Activated CD4-positive, alpha-beta T cell treated with anti-CD3 and anti-CD28 coated beads, Interleukin-2, amount 10 ng/mL, durations not matched to agents 24 days and 14 days (primary cell): ENCODE data around the gene FAM131C. TPM values are rescaled to one million over a fixed set of nuclear protein-coding genes. Genes with fewer than 3 reads are reported as not detected.
"Not testable (repeated sequence)": the region's sequence is repeated elsewhere in the genome, so short reads cannot be mapped to it uniquely, and the experiment has no call there.

ENCODE experiments used
- DNase-seq: peaks from one replicate; pipeline ENCODE4 v3.0.0; 2022
- H3K27ac Mint-ChIP-seq: one replicate; pipeline ENCODE4 v1.8.0; 2022; ENCODE audit warnings: mild to moderate bottlenecking, mixed read lengths
- H3K27me3 Mint-ChIP-seq: one replicate; pipeline ENCODE4 v1.8.0; 2022; ENCODE audit warnings: mixed read lengths
- H3K36me3 Mint-ChIP-seq: one replicate; pipeline ENCODE4 v1.8.0; 2022; ENCODE audit warnings: low read depth, mild to moderate bottlenecking, mixed read lengths
- H3K4me1 Mint-ChIP-seq: one replicate; pipeline ENCODE4 v1.8.0; 2021; ENCODE audit warnings: mixed read lengths
- H3K4me3 Mint-ChIP-seq: one replicate; pipeline ENCODE4 v1.8.0; 2022; ENCODE audit warnings: mild to moderate bottlenecking, moderate library complexity, mixed read lengths
- H3K9me3 Mint-ChIP-seq: one replicate; pipeline ENCODE4 v1.8.0; 2021; ENCODE audit warnings: mixed read lengths
- intact Hi-C: fragments of 100-400 bp; cut with micrococcal nuclease; formaldehyde crosslinking; loops from one replicate; pipeline ENCODE4 v1.15.1; 2023
- total RNA-seq: library from RNA; stranded (reverse); gene quantifications from 2 replicates; pipeline ENCODE4 v1.2.3, GENCODE V29; 2022

FAM131C gene
- total RNA-seq, 1 donor from 2014 or later = 0.26 TPM

DNA sequence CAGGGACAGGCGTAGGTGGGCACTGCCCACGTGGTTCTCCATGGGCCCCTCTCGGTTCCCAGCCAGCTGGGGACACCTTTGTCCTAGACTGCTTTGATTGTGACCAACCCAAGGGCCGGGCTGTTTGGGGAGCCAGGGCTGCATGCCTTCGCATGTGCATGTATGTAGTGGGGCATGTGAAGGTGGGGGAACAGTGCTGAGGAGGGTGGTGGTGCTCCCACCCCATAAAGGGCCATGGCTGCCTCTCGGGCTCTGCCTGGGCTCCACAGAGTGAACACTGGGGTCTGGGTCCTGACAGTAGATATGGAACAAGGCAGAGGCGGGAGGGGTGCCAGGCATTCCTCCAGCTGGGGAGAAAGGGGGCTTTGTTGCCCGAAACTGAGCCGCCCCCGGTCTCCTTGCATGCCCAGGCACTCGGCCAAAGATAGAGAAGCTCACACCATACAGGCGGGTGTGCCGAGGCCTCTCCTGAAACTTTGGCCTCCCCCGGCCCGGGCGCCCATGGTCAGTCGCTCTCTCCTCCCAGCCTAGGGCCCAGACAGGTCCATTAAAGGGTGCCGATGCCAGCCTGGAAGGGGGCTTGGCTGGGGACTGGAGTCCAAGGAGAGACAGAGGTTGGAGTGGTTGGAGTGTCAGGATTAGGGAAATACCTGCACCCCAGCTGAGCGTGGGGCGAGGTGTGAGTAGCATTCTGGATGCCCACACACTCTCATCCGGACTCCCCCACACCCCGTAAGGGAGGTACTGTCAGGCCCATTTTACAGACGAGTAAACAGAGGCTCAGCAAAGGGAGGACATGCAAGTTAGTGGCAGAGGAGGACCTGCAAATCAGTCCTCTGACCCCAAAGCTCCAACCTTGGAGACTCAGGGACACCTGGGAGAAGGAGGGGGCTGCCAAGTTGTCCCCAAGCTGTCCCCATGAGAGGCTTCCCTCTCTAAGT lies 41.3 kb upstream of the FAM131C start:
- Mint-ChIP-seq H3K4me3 (no peak overlapping the region), H3K36me3 (no peaks in the 10 kb centered on the region), H3K4me1 (no peaks in the 10 kb centered on the region), H3K27ac (no peak overlapping the region), H3K27me3 (no peaks in the 10 kb centered on the region), H3K9me3 (no peaks in the 10 kb centered on the region)
- intact Hi-C loops = no loop called here
- no peak for DNase-seq

DNA sequence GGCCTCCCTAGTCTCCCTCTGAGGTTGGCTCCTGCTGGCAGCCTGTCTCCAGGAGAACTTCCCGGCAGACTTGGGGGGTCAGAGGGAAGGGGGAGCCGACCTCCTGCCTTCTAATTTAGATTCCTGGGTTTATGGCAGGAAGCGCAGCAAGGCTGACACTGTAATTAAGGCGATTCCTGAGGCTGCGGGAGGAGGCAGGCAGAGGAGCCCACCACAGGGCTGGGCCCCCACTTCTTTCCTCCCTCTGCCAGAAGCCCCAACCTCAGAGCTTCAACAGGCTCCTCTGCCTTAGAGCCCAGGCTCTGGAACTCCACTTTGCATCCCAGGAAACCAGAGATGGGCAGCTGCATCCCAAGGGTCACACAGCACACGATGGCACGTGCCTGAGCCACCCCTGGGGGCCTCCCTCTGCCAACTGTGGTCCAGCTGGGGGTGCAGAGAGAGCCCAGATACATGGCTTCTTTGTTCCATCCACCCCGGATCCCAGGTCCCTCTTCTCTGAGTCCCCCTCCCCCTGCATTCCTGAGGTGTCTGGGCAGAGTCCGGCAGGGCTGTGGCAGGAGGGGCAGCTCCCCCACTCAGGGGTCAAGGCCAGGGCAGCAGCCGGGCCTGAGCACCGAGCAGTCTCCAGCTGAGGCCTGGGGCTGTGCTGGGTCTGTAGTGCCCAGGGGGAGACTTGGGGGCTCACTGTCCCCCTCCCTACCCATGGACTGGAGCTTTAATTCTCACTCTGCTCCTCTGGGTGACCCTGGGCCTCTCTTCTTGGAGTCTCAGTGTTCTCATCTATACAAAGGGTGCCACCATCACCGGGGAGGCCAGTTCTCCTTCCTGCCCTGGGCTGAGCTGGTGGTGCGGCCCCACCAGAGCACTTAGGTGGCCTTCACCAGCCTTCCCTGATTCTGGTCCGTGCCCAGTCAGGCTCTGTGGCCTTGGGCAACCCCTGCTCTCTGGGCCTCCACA lies 39.4 kb upstream of the FAM131C start:
- Mint-ChIP-seq H3K27me3 (peaks cover 3% of the 10 kb centered on the region), H3K4me1 (no peaks in the 10 kb centered on the region), H3K9me3 (peaks cover 4% of the 10 kb centered on the region), H3K36me3 (no peaks in the 10 kb centered on the region), H3K27ac (no peak overlapping the region), H3K4me3 (no peak overlapping the region)
- DNase-seq = no peak
- intact Hi-C loops = no loop called here

DNA sequence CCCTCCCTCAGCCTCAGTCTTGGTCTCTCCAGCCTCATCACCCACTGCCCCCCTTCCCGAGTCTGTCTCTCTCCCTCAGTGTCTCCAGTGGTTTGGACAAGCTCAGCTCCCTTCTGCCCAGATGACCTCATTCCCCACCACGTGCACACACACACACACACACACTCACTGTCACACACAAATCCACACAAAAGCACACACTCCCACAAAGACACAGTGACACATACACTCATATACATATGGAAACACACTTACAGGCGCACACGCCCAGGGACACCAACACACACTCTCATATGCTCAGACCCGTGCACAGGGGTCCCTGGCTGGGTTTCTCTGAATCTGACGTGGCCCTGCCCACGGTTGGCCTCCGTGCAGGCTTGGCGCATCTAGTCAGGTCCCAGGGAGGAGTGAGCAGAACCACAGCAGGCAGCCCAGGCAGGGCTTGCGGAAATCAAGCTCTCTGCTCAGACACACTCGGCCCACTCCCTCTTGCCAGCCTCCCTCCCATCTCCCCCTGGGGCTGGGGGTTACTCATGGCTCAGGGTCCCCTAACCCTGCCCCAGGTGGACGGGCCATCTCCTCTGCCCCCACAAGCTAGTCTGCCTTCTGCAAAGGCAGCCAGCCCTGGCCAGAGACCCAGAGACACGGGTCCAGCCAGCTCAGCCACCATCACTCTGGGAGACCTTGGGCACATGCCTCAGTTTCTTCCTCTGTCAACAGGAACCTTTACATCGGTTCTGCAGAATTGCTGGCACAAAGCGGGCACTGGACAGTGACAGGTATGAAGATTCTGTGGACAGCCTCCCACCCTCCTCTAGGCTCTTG lies 38.5 kb upstream of the FAM131C start:
- Mint-ChIP-seq H3K36me3 (no peaks in the 10 kb centered on the region), H3K4me3 (no peak overlapping the region), H3K4me1 (no peaks in the 10 kb centered on the region), H3K27me3 (peaks cover 11% of the 10 kb centered on the region), H3K9me3 (peaks cover 11% of the 10 kb centered on the region), H3K27ac (no peak overlapping the region)
- intact Hi-C loops = no loop called here
- no peak for DNase-seq

DNA sequence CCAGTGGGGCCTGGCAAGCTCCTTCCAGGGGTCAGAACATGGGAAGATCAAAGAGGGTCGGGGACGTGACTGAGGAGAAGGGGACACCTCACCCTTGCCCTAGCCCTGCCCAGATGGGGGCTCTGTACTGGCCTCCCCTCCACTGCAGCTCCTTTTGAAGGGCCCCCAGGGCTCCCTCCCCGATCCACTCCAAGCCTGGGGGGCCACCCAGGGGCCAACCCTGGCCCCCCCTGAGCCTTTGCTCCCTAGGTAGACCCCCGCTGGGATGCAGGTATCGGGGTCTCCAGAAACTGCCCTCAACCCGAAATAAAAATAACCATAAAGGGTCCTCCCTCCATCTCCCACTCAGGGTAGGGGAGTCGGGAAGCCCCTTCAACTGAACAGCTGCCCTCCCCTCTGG lies 37.4 kb upstream of the FAM131C start:
- Mint-ChIP-seq H3K4me1 (no peaks in the 10 kb centered on the region), H3K27ac (no peak overlapping the region)

DNA sequence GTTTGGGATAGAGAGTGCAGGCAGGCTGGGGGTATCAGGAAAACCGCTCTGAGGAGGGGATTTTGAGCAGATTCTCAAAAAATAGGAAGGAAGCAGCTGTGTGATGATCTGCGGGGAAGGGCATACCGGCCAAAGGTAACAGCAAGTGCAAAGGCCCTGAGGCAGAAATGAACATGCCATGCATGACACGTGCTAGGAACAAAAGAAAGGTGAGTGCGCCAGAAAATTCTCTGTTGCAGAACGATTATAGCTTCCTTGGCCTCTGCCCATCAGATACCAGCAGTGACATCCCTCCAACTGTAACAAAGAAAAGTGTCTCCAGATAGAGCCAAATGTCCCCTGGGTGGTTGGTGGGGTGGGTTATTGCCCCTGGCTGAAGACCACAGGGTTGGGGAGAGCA lies 37.0 kb upstream of the FAM131C start:
- Mint-ChIP-seq H3K27me3 (peaks cover 21% of the 10 kb centered on the region), H3K36me3 (no peaks in the 10 kb centered on the region), H3K4me3 (no peak overlapping the region), H3K4me1 (no peaks in the 10 kb centered on the region), H3K27ac (no peak overlapping the region), H3K9me3 (peaks cover 11% of the 10 kb centered on the region)
- intact Hi-C loops = no loop called here
- DNase-seq = no peak

More for the DNA sequence above, 37.4 kb upstream of the FAM131C start:
- no peak overlapping the region for H3K4me3 Mint-ChIP-seq
- DNase-seq = no peak
- no peaks in the 10 kb centered on the region for H3K36me3 Mint-ChIP-seq
- peaks cover 11% of the 10 kb centered on the region for H3K9me3 Mint-ChIP-seq
- H3K27me3 Mint-ChIP-seq = peaks cover 19% of the 10 kb centered on the region
- intact Hi-C loops = no loop called here

DNA sequence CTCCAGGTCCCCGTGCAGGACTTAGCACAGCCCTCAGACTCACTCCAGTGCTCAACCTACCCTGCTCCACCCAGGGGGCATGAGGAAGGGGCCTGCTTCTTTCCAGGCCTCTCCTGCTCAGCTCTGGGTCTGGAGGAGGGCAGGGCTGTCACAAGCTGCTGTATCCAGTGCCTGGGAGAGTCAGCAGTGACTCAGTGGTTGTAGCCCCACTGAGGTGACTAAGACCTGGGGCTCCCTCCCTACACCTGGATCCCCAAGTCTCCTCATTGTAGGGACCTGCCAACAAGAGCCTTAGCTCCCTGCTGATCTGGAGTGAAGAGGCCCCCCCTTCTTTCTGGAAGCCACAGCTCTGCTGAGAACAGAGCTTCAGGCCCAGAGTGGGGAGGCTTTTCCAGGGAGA lies 36.1 kb upstream of the FAM131C start:
- Mint-ChIP-seq H3K4me3 (no peak overlapping the region), H3K9me3 (peaks cover 11% of the 10 kb centered on the region), H3K27ac (no peak overlapping the region), H3K36me3 (no peaks in the 10 kb centered on the region), H3K27me3 (peaks cover 22% of the 10 kb centered on the region), H3K4me1 (no peaks in the 10 kb centered on the region)
- intact Hi-C loops = no loop called here
- no peak for DNase-seq

DNA sequence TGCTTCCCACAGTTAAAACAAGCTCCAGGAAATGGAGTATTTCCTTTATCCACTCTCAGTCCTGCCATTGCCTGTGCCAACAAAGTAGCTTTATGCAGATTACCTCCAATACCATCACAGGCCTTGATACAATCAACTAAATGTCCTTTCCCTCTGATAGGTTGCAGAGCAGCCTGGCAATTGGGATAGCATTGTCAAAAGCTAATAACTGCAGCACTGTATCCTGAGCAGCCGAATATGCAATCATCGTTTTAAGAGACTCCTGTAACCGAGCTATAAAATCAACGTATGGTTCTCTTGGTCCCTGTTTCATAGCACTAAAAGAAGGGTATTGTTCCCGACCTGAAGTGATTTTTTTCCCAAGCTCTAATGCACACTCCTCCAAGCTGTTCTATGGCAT lies 33.6 kb upstream of the FAM131C start:
- H3K27ac Mint-ChIP-seq, DNase-seq, intact Hi-C loops, H3K36me3 Mint-ChIP-seq, H3K4me1 Mint-ChIP-seq, H3K4me3 Mint-ChIP-seq: not testable (repeated sequence)
- Mint-ChIP-seq H3K27me3 (peaks cover 30% of the 10 kb centered on the region), H3K9me3 (peaks cover 11% of the 10 kb centered on the region)

DNA sequence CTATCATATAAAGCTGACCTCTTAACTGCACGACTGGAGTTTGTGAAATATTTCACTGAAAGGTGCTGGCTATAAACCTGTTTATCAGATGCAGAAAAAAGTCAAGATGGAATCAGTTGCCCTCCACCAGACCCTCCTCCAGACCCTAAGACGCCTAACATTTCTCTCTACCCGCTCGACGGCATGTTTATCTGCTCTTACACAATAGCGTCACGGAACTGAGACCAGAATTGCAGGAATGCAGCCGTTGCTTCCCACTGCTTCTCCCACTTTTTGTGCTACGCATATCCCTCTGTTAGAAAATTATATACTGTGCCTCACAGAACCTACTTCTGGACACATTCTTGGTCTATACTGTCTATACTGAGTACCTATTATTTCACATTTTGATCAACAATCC lies 28.2 kb upstream of the FAM131C start:
- DNase-seq = no peak
- H3K36me3 Mint-ChIP-seq = no peaks in the 10 kb centered on the region
- no peaks in the 10 kb centered on the region for H3K9me3 Mint-ChIP-seq
- no peaks in the 10 kb centered on the region for H3K4me1 Mint-ChIP-seq
- H3K27me3 Mint-ChIP-seq = peaks cover 25% of the 10 kb centered on the region
- H3K27ac Mint-ChIP-seq = no peak overlapping the region
- no peak overlapping the region for H3K4me3 Mint-ChIP-seq
- intact Hi-C loops = no loop called here

DNA sequence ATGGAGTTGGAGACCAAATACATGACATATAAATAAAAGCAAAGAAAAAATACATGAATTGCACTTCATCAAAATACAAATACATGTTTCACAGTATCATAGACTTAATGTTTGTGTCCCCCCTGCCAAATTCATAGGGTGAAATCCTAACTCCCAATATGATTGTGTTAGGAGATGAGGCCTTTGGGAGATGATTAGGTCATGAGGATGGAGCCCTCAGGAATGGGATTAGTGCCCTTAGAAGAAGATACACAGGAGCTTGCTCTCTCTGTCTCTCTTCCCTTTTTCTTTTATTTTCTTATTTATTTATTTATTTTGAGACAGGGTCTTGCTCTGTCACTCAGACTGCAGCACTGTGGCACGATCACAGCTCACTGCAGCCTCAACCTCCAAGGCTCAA lies 26.0 kb upstream of the FAM131C start:
- H3K36me3 Mint-ChIP-seq = no peaks in the 10 kb centered on the region
- peaks cover 18% of the 10 kb centered on the region for H3K27me3 Mint-ChIP-seq
- no peak overlapping the region for H3K27ac Mint-ChIP-seq
- H3K4me3 Mint-ChIP-seq = no peak overlapping the region
- H3K4me1 Mint-ChIP-seq = no peaks in the 10 kb centered on the region
- intact Hi-C loops = no loop called here
- DNase-seq = no peak
- no peaks in the 10 kb centered on the region for H3K9me3 Mint-ChIP-seq

DNA sequence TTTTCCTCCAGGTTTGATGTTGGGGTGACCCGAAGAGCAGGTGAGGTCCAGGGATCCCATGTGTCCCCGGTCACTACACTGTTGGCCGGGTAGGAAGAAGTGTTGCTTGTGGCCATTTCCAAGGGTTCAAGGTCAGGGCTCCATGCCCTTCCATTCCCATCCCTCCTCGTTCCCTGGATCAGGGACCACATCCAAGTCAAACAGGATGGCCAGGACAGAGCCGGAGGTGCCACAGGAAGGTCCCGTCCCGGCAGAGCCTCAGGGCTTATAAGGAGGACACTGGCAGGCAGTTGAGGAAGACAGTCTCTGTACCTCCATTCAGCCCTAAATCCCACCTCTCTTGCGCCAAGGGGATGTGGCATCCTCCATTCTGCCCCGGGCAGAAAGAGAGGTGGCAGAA lies 22.0 kb upstream of the FAM131C start:
- Mint-ChIP-seq H3K4me1 (no peaks in the 10 kb centered on the region), H3K9me3 (no peaks in the 10 kb centered on the region), H3K27me3 (peaks cover 12% of the 10 kb centered on the region), H3K27ac (no peak overlapping the region), H3K4me3 (no peak overlapping the region), H3K36me3 (no peaks in the 10 kb centered on the region)
- intact Hi-C loops = no loop called here
- DNase-seq = no peak

DNA sequence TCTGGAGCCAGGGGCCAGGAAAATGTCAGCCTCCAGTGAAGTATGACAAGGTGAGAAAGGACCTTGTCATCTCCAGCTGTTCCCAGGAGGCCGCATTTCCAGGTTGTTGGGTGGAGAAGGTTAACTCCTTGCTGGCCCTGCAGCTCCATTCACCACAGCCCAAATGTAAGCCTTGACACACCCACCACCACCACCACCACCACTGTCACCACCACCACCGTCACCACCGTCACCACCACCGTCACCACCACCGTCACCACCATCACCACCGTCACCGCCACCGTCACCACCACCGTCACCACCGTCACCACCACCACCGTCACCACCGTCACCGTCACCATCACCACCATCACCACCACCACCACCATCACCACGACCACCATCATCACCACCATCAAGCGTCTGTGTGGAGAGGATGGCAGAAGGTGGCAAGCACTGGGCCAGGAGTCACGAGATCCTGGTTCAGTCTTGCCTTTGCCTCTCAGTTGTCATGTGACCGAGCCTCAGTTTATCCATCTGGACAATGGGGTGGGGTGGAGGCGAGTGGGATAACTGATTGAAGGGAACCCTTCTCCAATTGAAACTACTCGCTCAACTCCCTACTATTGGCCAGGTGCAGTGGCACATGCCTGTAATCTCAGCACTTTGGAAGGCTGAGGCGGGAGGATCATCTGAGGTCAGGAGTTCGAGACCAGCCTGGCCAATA lies 21.2 kb upstream of the FAM131C start:
- no peaks in the 10 kb centered on the region for H3K9me3 Mint-ChIP-seq
- DNase-seq = no peak
- H3K27me3 Mint-ChIP-seq = peaks cover 9% of the 10 kb centered on the region
- H3K4me1 Mint-ChIP-seq = no peaks in the 10 kb centered on the region
- no peak overlapping the region for H3K4me3 Mint-ChIP-seq
- intact Hi-C loops = no loop called here
- H3K27ac Mint-ChIP-seq = no peak overlapping the region
- no peaks in the 10 kb centered on the region for H3K36me3 Mint-ChIP-seq

DNA sequence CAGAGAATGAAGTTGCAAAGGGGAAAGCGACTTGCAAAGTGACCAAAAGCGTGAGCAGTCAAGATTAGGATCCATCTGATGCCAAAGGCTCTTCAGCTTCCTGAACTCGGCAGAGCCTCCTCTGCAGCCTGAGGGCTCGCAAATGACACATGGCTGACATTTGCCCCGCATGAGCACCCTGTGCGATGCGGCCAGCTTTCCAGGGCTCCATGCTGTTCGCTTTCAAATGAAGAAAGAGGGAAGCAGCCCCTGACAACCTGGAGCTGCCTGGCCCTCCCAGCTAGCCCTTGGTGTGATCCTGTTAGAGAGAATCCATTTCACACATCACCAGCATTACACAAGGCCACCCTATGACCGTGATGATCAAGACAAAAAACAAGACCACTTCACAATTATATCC lies 20.2 kb upstream of the FAM131C start:
- DNase-seq = no peak
- Mint-ChIP-seq H3K27ac (no peak overlapping the region), H3K4me1 (no peaks in the 10 kb centered on the region), H3K36me3 (no peaks in the 10 kb centered on the region), H3K9me3 (no peaks in the 10 kb centered on the region), H3K4me3 (no peak overlapping the region), H3K27me3 (peaks cover 9% of the 10 kb centered on the region)
- intact Hi-C loops = no loop called here

DNA sequence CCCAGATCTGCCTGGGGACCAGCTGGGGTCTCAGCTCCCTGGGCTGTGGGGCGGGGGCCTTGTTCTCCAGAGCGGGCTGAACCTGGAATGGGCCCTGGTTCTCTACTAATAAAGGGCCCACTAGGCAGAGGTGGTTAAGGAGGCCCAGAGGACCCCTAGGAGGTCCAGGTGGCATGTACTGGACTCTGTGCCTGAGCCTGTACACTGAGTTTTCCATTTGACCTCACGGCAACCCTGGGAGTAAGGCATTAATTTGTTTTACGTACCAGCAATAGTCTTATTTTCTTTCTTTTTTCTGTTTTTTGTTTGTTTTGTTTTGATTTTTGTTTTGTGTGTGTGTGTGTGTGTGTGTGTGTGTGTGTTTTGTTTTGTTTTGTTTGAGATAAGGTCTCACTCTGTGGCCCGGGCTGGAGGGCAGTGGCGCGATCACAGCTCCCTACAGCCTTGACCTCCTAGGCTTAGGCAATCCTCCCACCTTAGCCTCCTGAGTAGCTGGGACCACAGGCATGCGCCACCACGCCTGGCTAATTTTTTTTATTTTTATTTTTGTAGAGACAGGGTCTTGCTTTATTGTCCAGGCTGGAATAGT lies 19.6 kb upstream of the FAM131C start:
- Mint-ChIP-seq H3K9me3 (no peaks in the 10 kb centered on the region), H3K4me3 (no peak overlapping the region), H3K27me3 (peaks cover 9% of the 10 kb centered on the region), H3K36me3 (no peaks in the 10 kb centered on the region), H3K4me1 (no peaks in the 10 kb centered on the region), H3K27ac (no peak overlapping the region)
- DNase-seq = no peak
- intact Hi-C loops = no loop called here
